IgD-negative memory B cell (primary cell): ENCODE measurements around the gene SGIP1. TPM values are rescaled to one million over a fixed set of nuclear protein-coding genes. Genes with fewer than 3 reads are reported as not detected.

Experiments used
- H3K27ac Mint-ChIP-seq, 3 donors: one replicate each; pipeline ENCODE4 v1.8.0; 2020 to 2022; ENCODE audit warnings: mild to moderate bottlenecking in 3 of 3, mixed read lengths in 3 of 3, moderate library complexity in 1 of 3
- H3K27me3 Mint-ChIP-seq: one replicate; pipeline ENCODE4 v1.8.0; 2021; ENCODE audit warnings: mixed read lengths
- H3K36me3 Mint-ChIP-seq: one replicate; pipeline ENCODE4 v1.8.0; 2020; ENCODE audit warnings: mild to moderate bottlenecking, mixed read lengths
- H3K4me1 Mint-ChIP-seq, 3 donors: one replicate each; pipeline ENCODE4 v1.8.0; 2020 to 2022; ENCODE audit warnings: mixed read lengths in 3 of 3, mild to moderate bottlenecking in 1 of 3
- H3K4me3 Mint-ChIP-seq, 4 donors: one replicate each; pipeline ENCODE4 v1.8.0; 2020 to 2022; ENCODE audit warnings: mild to moderate bottlenecking in 4 of 4, mixed read lengths in 4 of 4, moderate library complexity in 3 of 4
- H3K9me3 Mint-ChIP-seq, 3 donors: one replicate each; pipeline ENCODE4 v1.8.0; 2020 to 2021; ENCODE audit warnings: mixed read lengths in 3 of 3, mild to moderate bottlenecking in 1 of 3
- polyA plus RNA-seq: library from polyadenylated mRNA; unstranded; fragments of 300-500 nt; fragmentation: Illumina TruSeq; gene quantifications from one replicate; pipeline ENCODE4 v1.2.3, GENCODE V29; 2021

SGIP1 gene
- polyA plus RNA-seq, 1 donor from 2014 or later, result 0.71 TPM

GRCh38 chr1:66598670-66599069, 64.7 kb downstream of the SGIP1 start:
- Mint-ChIP-seq H3K4me3 (no peak overlapping the region), H3K4me1 (no peaks in the 10 kb centered on the region), H3K9me3 (peaks cover 0 to 5% (median 2%) of the 10 kb centered on the region in 3 donors), H3K36me3 (no peaks in the 10 kb centered on the region), H3K27me3 (peaks cover 10% of the 10 kb centered on the region), H3K27ac (no peak overlapping the region)

- Mint-ChIP-seq H3K4me3 (no peak overlapping the region), H3K27me3 (peaks cover 9% of the 10 kb centered on the region), H3K27ac (no peak overlapping the region), H3K4me1 (no peaks in the 10 kb centered on the region), H3K9me3 (peaks cover 0 to 5% (median 2%) of the 10 kb centered on the region in 3 donors), H3K36me3 (no peaks in the 10 kb centered on the region)
Observed at GRCh38 chr1:66599346-66599745, 65.4 kb downstream of the SGIP1 start.

- peaks cover 0 to 5% (median 2%) of the 10 kb centered on the region in 3 donors for H3K9me3 Mint-ChIP-seq
- H3K36me3 Mint-ChIP-seq, result no peaks in the 10 kb centered on the region
- no peak overlapping the region for H3K27ac Mint-ChIP-seq
- H3K4me3 Mint-ChIP-seq, result no peak overlapping the region
- peaks cover 10% of the 10 kb centered on the region for H3K27me3 Mint-ChIP-seq
- no peaks in the 10 kb centered on the region for H3K4me1 Mint-ChIP-seq
Observed at GRCh38 chr1:66599899-66600737, 66.2 kb downstream of the SGIP1 start.

- no peak overlapping the region for H3K4me3 Mint-ChIP-seq
- no peaks in the 10 kb centered on the region for H3K36me3 Mint-ChIP-seq
- no peak overlapping the region for H3K27ac Mint-ChIP-seq
- H3K27me3 Mint-ChIP-seq, result peaks cover 6% of the 10 kb centered on the region
- H3K4me1 Mint-ChIP-seq, result no peaks in the 10 kb centered on the region
- no peaks in the 10 kb centered on the region for H3K9me3 Mint-ChIP-seq
Observed at GRCh38 chr1:66605419-66605997, 71.6 kb downstream of the SGIP1 start.

- no peak overlapping the region for H3K27ac Mint-ChIP-seq
- H3K9me3 Mint-ChIP-seq, result no peaks in the 10 kb centered on the region
- peaks cover 4% of the 10 kb centered on the region for H3K27me3 Mint-ChIP-seq
- no peaks in the 10 kb centered on the region for H3K4me1 Mint-ChIP-seq
- H3K4me3 Mint-ChIP-seq, result no peak overlapping the region
- H3K36me3 Mint-ChIP-seq, result no peaks in the 10 kb centered on the region
Observed at GRCh38 chr1:66606362-66607065, 72.6 kb downstream of the SGIP1 start.

GRCh38 chr1:66607458-66607857, 73.5 kb downstream of the SGIP1 start:
- Mint-ChIP-seq H3K4me1 (no peaks in the 10 kb centered on the region), H3K27ac (no peak overlapping the region), H3K9me3 (peaks cover 0 to 2% (median 0%) of the 10 kb centered on the region in 3 donors), H3K36me3 (no peaks in the 10 kb centered on the region), H3K27me3 (peaks cover 7% of the 10 kb centered on the region), H3K4me3 (no peak overlapping the region)

GRCh38 chr1:66613187-66613586, 79.2 kb downstream of the SGIP1 start:
- Mint-ChIP-seq H3K4me1 (no peaks in the 10 kb centered on the region), H3K4me3 (no peak overlapping the region), H3K27ac (no peak overlapping the region), H3K36me3 (no peaks in the 10 kb centered on the region), H3K27me3 (peaks cover 4% of the 10 kb centered on the region), H3K9me3 (peaks cover 0 to 3% (median 2%) of the 10 kb centered on the region in 3 donors)

GRCh38 chr1:66617362-66618184, 83.6 kb downstream of the SGIP1 start:
- peaks cover 0 to 5% (median 0%) of the 10 kb centered on the region in 3 donors for H3K9me3 Mint-ChIP-seq
- no peak overlapping the region for H3K4me3 Mint-ChIP-seq
- no peaks in the 10 kb centered on the region for H3K4me1 Mint-ChIP-seq
- no peaks in the 10 kb centered on the region for H3K36me3 Mint-ChIP-seq
- no peak overlapping the region for H3K27ac Mint-ChIP-seq
- no peaks in the 10 kb centered on the region for H3K27me3 Mint-ChIP-seq

GRCh38 chr1:66618390-66618789, 84.4 kb downstream of the SGIP1 start:
- Mint-ChIP-seq H3K4me1 (no peaks in the 10 kb centered on the region), H3K27me3 (no peaks in the 10 kb centered on the region), H3K36me3 (no peaks in the 10 kb centered on the region), H3K27ac (no peak overlapping the region), H3K9me3 (peaks cover 0 to 3% (median 0%) of the 10 kb centered on the region in 3 donors), H3K4me3 (no peak overlapping the region)

GRCh38 chr1:66623812-66624211, 89.9 kb downstream of the SGIP1 start:
- no peak overlapping the region for H3K4me3 Mint-ChIP-seq
- no peaks in the 10 kb centered on the region for H3K4me1 Mint-ChIP-seq
- no peak overlapping the region for H3K27ac Mint-ChIP-seq
- H3K27me3 Mint-ChIP-seq, result peaks cover 4% of the 10 kb centered on the region
- no peaks in the 10 kb centered on the region for H3K36me3 Mint-ChIP-seq
- H3K9me3 Mint-ChIP-seq, result peaks cover 0 to 4% (median 1%) of the 10 kb centered on the region in 3 donors

GRCh38 chr1:66624412-66625060, 90.6 kb downstream of the SGIP1 start:
- no peaks in the 10 kb centered on the region for H3K4me1 Mint-ChIP-seq
- no peak overlapping the region for H3K4me3 Mint-ChIP-seq
- H3K27ac Mint-ChIP-seq, result no peak overlapping the region
- no peaks in the 10 kb centered on the region for H3K36me3 Mint-ChIP-seq
- peaks cover 4% of the 10 kb centered on the region for H3K27me3 Mint-ChIP-seq
- H3K9me3 Mint-ChIP-seq, result peaks cover 0 to 4% (median 1%) of the 10 kb centered on the region in 3 donors

GRCh38 chr1:66626261-66626660, 92.3 kb downstream of the SGIP1 start:
- no peaks in the 10 kb centered on the region for H3K36me3 Mint-ChIP-seq
- H3K4me1 Mint-ChIP-seq, result no peaks in the 10 kb centered on the region
- H3K9me3 Mint-ChIP-seq, result peaks cover 0 to 4% (median 0%) of the 10 kb centered on the region in 3 donors
- H3K27me3 Mint-ChIP-seq, result peaks cover 4% of the 10 kb centered on the region
- H3K4me3 Mint-ChIP-seq, result no peak overlapping the region
- no peak overlapping the region for H3K27ac Mint-ChIP-seq

GRCh38 chr1:66628926-66629325, 95.0 kb downstream of the SGIP1 start:
- no peak overlapping the region for H3K4me3 Mint-ChIP-seq
- peaks cover 2% of the 10 kb centered on the region for H3K36me3 Mint-ChIP-seq
- no peak overlapping the region for H3K27ac Mint-ChIP-seq
- peaks cover 0 to 4% (median 0%) of the 10 kb centered on the region in 3 donors for H3K9me3 Mint-ChIP-seq
- H3K27me3 Mint-ChIP-seq, result peaks cover 5% of the 10 kb centered on the region
- no peaks in the 10 kb centered on the region for H3K4me1 Mint-ChIP-seq

- Mint-ChIP-seq H3K4me1 (no peaks in the 10 kb centered on the region), H3K4me3 (no peak overlapping the region), H3K36me3 (peaks cover 2% of the 10 kb centered on the region), H3K27me3 (peaks cover 1% of the 10 kb centered on the region), H3K9me3 (peaks cover 0 to under 1% (median 0%) of the 10 kb centered on the region in 3 donors), H3K27ac (no peak overlapping the region)
Observed at GRCh38 chr1:66633159-66633558, 99.2 kb downstream of the SGIP1 start.
